ENCODE results near the gene ERVMER34-1. TPM values are rescaled to one million over a fixed set of nuclear protein-coding genes. Genes with fewer than 3 reads are reported as not detected.

The ERVMER34-1 gene
- polyA plus RNA-seq, 1 experiment = 0.26 TPM

DNA sequence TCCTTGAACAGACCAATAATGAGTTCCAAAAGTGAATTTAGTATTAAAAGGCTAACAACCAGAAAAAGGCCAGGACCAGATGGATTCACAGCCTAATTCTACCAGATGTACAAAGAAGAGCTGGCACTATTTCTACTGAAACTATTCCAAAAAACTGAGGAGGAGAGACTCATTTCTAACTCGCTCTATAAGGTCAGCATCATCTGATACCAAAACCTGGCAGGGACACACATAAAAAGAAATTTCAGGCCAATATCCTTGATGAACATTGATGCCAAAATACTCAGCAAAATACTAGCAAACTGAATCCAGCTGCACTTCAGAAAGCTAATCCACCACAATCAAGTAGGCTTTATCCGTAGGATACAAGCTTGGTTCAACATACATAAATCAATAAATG lies 56.3 kb downstream of the ERVMER34-1 start:
- ChIA-PET CTCF (interaction anchor here (1.5 kb wide), 1 partner anchor 149 kb away, joined by 6 read pairs; no protein-coding TSS in a partner anchor), POLR2A (no interaction called here)
- Histone ChIP-seq H3K9me3 (ENCODE audit: control insufficient read depth, insufficient read depth, low read length) (no peaks in the 10 kb centered on the region; the same call in none of the 2 replicates), H3K27ac (ENCODE audit: low read depth, low read length) (no peak overlapping the region), H3K4me3 (ENCODE audit: low read depth, low read length) (no peak overlapping the region), H3K27me3 (ENCODE audit: control insufficient read depth, insufficient read depth, low read length) (peaks cover 5% of the 10 kb centered on the region)
- TF ChIP-seq, protein P1, sequence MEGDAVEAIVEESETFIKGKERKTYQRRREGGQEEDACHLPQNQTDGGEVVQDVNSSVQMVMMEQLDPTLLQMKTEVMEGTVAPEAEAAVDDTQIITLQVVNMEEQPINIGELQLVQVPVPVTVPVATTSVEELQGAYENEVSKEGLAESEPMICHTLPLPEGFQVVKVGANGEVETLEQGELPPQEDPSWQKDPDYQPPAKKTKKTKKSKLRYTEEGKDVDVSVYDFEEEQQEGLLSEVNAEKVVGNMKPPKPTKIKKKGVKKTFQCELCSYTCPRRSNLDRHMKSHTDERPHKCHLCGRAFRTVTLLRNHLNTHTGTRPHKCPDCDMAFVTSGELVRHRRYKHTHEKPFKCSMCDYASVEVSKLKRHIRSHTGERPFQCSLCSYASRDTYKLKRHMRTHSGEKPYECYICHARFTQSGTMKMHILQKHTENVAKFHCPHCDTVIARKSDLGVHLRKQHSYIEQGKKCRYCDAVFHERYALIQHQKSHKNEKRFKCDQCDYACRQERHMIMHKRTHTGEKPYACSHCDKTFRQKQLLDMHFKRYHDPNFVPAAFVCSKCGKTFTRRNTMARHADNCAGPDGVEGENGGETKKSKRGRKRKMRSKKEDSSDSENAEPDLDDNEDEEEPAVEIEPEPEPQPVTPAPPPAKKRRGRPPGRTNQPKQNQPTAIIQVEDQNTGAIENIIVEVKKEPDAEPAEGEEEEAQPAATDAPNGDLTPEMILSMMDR (IDR thresholded peaks at IDR 0.05; ENCODE audit: low read depth, low read length) = no peak
- DNase-seq (ENCODE audit: low read depth, low spot score) = no peak

DNA sequence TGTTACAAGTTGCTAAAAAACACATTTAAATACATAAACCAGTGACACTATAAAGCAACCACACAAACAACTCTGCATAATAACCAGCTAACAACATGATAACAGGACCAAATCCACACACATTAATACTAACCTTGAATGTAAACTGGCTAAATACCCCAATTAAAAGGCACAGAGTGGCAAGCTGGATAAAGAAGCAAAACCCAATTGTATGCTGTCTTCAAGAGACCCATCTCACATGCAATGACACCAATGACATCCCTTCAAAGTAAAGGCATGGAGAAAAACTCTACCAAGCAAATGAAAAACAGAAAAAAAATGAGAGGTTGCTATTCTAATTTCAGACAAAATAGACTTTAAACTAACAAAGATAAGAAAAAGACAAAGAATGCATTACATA lies 57.7 kb downstream of the ERVMER34-1 start:
- Histone ChIP-seq H3K27ac (ENCODE audit: low read depth, low read length) (no peak overlapping the region), H3K9me3 (ENCODE audit: control insufficient read depth, insufficient read depth, low read length) (no peaks in the 10 kb centered on the region; the same call in none of the 2 replicates), H3K27me3 (ENCODE audit: control insufficient read depth, insufficient read depth, low read length) (peaks cover 5% of the 10 kb centered on the region), H3K4me3 (ENCODE audit: low read depth, low read length) (no peak overlapping the region)
- no peak for DNase-seq (ENCODE audit: low read depth, low spot score)
- ChIA-PET POLR2A (no interaction called here), CTCF (no interaction called here)
- TF ChIP-seq, protein P1 (IDR thresholded peaks at IDR 0.05; ENCODE audit: low read depth, low read length) = no peak

Small RNA genes within 50 kb of the gene (small RNA-seq; reads per million reads assigned to genes)
- gene MIR4449 (ENCODE audit: insufficient read length, low read depth) (1.1 reads per million), gene RF00019 (ENCODE audit: insufficient read length, low read depth) (not detected), gene RF00568 (ENCODE audit: insufficient read length, low read depth) (not detected), gene SNORA26 (ENCODE audit: insufficient read length, low read depth) (51.9 reads per million, percentile 86 among the genes with 10 or more reads in this experiment)

Other genes starting within 250 kb of the ERVMER34-1 start
- 66.6 and 69.1 TPM in 2 replicates for gene USP46, start 92.1 kb downstream of the ERVMER34-1 start, polyA plus RNA-seq (2011; rRNA removed)
- 4.1 and 4.3 TPM in 2 replicates for gene RASL11B, start 110.9 kb upstream of the ERVMER34-1 start, polyA plus RNA-seq (2011; rRNA removed)

All from AG04450 (cell line).